Keratinocyte (primary cell): Measurements from ENCODE around the gene ATXN10.

Experiments
- EZH2 ChIP-seq: IDR thresholded peaks from one replicate; pipeline ENCODE4 v1.6.1; 2012; ENCODE audit warnings: inconsistent platforms, mild to moderate bottlenecking, low read length, moderate library complexity
- TF ChIP-seq, protein P1 (sequence below), 3 experiments: IDR thresholded peaks in 1 of 3; conservative IDR thresholded peaks in 1 of 3; optimal IDR thresholded peaks in 1 of 3; 2 replicates in 2 of 3; 3 replicates in 1 of 3; pipeline versions ENCODE3 to v1.5.1; 2011; ENCODE audit warnings: low read length in 3 of 3, mild to moderate bottlenecking in 3 of 3, moderate library complexity in 2 of 3, control low read depth in 1 of 3, inconsistent platforms in 1 of 3; ENCODE audit not compliant: insufficient read depth in 2 of 3; ENCODE audit errors: extremely low read depth in 1 of 3

GRCh38 chr22:45855961-45856360 is 184.3 kb downstream of the ATXN10 start:
- TF ChIP-seq, protein P1, sequence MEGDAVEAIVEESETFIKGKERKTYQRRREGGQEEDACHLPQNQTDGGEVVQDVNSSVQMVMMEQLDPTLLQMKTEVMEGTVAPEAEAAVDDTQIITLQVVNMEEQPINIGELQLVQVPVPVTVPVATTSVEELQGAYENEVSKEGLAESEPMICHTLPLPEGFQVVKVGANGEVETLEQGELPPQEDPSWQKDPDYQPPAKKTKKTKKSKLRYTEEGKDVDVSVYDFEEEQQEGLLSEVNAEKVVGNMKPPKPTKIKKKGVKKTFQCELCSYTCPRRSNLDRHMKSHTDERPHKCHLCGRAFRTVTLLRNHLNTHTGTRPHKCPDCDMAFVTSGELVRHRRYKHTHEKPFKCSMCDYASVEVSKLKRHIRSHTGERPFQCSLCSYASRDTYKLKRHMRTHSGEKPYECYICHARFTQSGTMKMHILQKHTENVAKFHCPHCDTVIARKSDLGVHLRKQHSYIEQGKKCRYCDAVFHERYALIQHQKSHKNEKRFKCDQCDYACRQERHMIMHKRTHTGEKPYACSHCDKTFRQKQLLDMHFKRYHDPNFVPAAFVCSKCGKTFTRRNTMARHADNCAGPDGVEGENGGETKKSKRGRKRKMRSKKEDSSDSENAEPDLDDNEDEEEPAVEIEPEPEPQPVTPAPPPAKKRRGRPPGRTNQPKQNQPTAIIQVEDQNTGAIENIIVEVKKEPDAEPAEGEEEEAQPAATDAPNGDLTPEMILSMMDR (optimal IDR thresholded peaks at IDR 0.05 in 1 of 3, IDR thresholded peaks at IDR 0.05 in 1 of 3, conservative IDR thresholded peaks at IDR 0.05 in 1 of 3; ENCODE audit: extremely low read depth in 1 of 3, insufficient read depth in 2 of 3, low read length in 3 of 3) = no peak
- no peak for TF ChIP-seq EZH2
